SKM-1 (cell line): ENCODE measurements around the gene NPHP4.
"Not testable (repeated sequence)": the region's sequence is repeated elsewhere in the genome, so short reads cannot be mapped to it uniquely, and the experiment has no call there.

Source experiments
- DNase-seq: peaks from one replicate; lab custom pipeline; 2025; ENCODE audit not compliant: unreplicated experiment; lab: John Stamatoyannopoulos, UW

NPHP4 gene

DNA sequence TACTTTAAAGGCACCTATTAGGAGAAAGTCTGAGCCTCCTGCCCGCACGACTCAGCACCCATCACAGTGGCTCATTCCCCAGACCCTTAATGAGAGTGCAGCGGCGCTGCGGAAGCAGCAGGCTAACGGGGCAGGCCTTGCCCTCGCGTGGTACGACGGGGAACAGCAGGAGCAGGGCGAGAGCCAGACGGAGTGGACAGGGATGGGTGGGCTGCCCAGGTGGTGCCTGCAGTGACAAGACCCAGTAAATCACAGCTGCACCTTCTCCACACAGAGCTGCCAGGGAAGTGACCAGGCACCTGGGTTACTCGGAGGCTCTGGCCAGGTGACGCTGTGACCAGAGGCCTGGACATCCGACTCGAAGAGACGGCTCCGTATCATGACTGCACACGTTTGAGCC is 131.9 kb downstream of the NPHP4 start:
- no peak for DNase-seq

GRCh38 chr1:5859766-5860165 is 132.5 kb downstream of the NPHP4 start:
- DNase-seq, result no peak

- no peak for DNase-seq
Observed at GRCh38 chr1:5858844-5859407, 133.3 kb downstream of the NPHP4 start.

GRCh38 chr1:5858246-5858645 is 134.0 kb downstream of the NPHP4 start:
- DNase-seq, result no peak

- DNase-seq, result no peak
Observed at GRCh38 chr1:5857508-5858090, 134.6 kb downstream of the NPHP4 start.

DNA sequence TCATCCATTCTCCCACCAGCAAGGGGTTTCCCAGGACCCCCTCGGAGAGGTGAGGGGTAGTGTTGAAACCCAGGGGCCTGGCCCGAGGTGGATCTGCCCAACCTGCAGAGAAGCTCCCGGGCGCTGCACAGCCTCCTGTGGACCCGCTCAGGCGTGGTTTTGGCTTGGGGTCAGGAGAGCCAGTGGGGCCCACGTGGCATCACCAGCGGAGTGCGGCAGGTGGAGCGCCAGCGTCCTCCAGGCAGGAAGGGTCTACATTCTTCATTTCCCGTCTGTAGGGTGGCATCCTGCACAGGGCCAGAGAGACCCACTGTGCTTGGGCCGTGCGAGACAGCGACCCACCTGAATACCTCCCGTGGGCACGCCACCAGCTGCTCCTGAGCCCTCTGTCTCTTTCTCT is 135.2 kb downstream of the NPHP4 start:
- no peak for DNase-seq

DNA sequence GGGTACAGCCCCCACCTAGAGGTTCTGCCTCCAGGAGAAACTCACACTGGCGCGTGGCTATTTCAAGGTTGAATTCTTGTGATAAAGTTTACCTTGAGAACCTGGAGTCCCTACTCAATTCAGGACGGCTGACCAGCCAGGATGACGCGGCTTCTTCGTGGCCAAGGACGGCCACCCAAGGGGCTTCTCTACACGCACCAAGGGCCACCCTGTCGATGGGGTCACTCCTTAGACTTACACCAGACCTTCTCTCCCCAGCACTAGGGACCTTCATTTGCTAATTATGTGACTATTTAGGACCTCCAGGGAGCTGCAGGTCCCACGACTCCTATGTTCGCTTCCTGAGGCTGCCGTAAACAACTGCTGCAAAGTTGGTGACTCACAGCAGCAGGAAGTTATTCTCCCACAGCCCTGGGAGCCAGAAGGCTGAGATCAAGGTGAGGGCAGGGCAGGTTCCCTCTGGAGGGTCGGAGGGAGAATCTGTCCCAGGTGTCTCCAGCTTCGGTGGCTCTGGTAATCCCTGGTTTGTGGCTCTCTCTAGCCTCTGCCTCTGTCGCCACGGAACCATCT is 135.9 kb downstream of the NPHP4 start:
- no peak for DNase-seq

DNA sequence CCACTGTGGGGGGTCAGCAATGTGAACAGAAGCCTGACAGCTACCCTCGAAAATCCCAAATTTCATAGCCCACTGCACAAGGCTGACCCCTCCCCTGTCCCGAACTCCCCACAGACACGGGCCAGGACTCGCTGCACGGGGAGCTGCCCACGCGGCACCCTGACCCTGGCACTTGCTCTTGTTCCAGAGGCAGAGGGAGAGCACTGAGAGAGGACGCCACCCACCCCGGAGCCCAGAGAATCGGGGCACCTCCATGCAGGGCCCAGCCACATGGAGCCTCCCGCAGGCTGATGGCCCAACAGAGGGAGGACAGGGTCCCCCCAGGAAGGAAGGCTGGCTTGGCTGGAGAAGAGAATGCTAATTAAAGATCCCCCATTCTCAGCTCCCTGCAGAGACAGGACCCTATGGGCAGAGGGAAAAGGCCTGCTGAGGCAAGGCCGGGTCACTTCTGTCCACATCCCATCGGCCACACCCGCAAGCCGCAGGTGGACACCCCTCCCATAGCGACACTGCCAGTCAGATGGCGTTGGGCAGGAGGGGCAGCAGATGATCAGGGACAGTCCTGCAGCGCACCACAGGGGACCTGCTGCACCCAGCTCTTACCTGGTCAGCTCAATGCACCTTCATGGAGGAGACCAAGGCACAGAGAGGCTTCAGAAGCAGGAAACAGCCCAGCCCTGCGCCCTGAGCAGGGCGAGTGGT is 136.9 kb downstream of the NPHP4 start:
- DNase-seq, result no peak

- no peak for DNase-seq
Observed at GRCh38 chr1:5854754-5855153, 137.5 kb downstream of the NPHP4 start.

DNA sequence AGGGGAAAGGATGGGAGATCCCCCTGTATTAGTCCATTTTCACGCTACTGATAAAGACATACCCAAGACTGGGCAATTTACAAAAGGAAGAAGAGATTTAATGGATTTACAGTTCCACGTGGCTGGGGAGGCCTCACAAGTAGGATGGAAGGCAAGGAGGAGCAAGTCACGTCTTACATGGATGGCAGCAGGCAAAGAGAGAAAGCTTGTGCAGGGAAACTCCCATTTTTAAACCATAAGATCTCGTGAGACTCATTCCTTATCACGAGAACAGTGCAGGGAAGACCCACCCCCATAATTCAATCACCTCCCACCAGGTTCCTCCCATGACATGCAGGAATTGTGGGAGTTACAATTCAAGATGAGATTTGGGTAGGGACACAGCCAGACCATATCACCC is 138.4 kb downstream of the NPHP4 start:
- not testable (repeated sequence) for DNase-seq

DNA sequence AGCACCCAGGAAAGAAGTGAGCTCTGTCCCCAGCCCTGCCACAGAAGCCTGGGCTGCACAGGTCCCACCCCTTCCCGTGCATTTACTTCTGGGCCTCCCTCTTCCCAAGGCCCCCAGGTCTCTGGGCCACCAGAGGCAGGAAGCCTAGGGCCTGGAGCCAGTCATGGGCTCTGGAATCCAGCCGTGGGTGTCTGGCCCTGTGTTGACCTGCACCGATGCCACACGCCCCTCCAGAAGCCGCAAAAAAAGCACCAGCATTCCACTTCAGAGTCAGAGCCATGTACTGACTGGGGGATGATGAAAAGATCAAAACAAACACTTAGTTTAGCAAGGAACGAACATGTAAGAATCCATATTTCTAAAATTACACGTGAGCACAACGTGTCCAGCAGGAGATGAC is 141.7 kb downstream of the NPHP4 start:
- no peak for DNase-seq

DNA sequence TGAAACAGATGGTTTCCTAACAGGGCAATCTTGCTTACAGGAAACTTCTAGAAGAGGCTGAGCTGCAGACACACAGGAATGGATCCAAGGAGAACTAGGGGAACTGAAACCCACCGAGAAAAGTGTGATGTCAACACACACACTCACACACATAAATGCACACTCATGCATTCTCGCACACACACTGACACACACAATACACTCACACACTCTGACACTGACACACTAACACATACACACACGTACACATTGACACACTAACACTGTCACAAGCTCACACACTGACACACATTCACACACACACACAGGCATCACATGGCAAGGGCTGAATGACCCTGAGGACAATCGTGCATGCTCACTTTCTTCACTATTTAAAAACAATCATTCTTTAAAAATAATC is 142.7 kb downstream of the NPHP4 start:
- DNase-seq, result no peak

DNA sequence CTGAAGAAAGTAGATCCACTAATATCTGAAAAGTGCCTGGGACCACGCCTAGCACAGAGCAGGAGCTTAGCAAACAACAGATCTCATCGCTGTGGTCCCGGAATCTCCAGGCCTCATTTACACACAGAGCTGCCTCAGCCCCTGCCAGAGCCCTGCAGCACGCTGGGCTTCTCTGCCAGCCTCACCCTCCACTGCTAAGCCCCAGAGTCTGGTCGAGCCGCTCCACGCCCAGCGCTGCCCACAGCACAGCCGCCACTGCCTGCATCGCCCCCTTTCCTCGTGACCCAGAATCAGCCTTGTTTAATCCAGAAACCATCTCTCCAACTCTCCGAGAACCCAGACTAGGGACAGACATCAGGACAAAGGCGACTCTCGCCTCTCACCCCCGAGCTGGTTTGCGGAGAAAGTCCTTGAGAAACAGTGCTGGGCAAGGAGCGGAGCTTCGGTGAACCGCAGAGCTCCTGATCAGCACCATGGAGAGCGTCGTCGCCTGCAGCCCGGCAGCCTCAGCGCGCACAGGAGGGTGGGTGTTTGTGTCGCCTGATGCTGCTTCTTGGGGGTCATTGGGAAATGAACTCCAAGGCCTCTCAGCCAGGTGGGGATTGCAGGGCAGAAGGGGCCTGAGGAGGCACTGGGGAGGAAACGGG is 145.1 kb downstream of the NPHP4 start:
- DNase-seq, result no peak

DNA sequence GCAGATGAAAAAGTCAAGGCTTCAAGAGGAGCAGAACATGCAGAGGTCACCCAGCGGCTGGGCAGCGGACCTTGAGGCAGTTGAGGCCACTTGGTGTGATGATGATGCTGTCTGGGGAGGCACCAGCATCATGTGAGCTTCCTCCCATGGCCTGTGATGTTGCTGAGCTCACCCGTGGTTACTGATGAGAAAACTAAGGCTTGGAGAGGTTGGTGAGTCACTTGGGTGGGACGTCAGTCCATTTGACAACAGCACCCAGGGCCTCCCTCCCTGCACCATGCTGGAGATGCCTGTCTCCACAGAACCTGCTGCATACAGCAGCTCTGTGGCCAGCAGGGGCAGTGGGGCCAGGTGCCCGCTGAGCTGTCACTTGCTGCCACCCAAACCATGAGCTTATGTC is 146.8 kb downstream of the NPHP4 start:
- DNase-seq, result no peak

GRCh38 chr1:5844442-5844841 is 147.8 kb downstream of the NPHP4 start:
- no peak for DNase-seq

DNA sequence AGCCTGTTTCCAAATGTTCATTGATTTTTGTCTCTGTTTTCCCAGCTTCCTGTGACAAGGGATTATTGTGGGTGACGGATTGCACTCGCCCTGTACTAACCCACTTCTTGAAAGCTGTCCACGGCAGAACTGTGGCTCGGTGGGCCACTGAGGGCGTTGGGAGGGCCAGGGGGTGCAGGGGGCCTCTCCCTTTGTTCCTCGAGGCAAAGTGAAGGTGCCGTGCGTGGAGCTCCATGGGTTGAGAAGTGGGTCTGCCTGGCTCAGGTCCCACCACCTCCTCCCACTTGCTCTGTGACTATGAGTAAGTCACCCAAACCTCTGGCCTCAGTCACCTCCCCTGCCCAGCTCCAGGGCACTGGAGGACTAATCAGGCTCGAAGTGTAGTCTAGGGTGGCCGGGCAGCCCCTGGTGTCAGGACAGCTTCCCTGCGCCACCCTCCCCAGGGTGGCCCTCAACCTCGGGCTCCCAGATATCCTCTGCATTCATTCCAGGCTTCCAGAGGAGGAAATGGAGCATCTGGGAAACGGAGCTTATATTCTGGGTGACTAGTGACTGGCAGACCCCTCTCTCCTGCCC is 148.6 kb downstream of the NPHP4 start:
- DNase-seq, result no peak

DNA sequence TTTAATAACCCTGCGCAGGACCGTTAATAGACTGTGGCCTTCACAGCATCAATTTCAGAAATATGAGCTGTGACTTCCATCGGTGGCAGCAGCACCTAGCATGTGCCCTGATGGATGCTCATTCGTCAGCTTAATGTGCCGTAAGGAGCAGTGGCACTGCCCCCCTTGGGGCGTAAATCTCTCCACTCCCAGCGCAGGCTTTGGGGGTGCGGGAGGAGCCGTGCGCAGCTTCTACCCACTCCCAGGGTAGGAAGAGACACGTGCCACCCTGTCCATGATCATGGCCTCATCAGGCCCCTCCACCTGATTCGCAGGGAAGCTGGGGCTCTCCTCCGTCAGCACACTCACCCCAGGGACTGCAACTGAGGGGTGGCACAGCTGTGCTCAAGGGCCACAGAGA is 149.5 kb downstream of the NPHP4 start:
- DNase-seq, result no peak

DNA sequence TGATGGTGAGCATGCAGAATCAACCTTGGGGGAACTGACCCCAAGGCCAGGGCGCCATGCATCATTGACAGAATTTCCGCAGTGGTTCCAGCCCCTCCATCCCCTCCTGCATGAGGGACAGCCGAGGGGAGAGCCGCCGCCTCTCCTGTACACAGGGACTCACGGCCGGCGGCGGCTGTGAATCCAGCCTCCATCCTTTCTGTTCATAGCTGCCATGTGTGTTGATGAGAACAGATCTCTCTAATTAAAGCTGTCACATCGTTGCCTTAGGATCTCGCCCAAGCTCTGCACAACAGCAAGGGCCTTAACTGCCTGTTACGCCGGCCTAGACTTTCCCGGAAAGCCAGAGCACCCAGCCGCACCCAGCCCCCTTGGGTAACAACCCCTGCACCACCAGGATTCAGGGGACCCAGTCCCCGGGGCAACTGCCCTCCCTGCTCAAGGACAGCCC is 151.6 kb downstream of the NPHP4 start:
- DNase-seq, result no peak

DNA sequence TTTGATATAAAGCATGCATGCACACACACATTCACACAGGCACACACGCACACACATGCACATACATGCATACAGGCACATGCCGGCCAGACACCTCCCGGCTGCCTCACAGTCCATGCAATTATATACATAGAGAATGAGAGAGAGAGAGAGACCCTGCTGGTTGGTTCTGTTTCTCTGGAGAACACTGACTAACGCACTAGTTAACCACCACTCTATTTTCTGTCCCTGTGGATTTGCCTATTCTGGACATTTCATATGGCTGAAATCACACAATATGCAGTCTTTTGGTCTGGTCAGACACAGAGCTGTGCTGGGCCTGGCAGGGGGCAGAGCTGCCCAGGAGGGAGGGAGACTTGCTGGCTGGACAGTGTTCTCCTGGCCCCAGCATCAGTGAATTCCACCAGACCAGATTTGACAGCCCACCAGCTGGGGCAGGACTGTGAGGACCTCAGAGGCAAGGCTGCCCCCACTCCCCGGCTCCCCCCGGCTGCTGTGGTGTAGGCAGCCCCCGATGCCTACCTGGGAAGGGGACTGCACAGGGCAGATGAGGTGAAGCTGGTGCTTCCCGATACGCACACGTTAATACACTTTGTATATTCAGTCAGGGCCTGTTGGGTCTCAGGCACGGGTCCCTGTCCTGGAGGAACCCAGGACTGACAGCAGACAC is 152.2 kb downstream of the NPHP4 start:
- no peak for DNase-seq

DNA sequence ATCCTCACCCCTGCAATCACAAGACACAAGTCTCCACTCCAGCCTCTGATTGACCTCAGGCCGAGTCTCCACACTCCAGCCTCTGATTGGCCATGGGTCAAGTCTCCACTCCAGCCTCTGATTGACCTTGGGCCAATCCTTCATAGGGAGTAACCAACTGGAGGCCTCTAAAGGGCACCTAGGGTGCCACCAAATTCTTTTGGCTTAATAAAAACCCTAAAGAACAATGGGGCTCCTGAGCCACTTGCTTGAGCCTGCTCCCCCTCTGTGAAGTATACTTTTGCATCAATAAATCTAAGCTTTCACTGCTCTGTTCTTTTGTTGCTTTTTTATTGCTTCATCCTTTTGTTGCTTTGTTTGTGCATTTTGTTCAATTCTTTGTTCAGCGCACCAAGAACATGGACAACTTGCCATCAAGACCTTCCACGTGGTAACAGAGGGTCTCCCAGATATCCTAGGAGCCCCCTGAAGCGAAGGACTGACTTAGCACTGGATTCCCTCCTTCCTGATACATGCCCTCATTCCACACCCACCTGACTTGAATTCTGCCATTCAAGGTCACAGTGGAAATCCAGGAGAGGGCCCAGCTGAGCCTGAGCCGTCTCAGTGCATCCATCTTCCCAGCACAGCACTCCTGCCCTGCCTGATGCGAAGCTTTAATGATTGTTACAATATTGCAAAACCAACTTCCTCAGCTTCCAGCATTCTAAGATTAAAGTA is 152.9 kb downstream of the NPHP4 start:
- no peak for DNase-seq
